Stimulated activated CD8-positive, alpha-beta memory T cell treated with anti-CD3 and anti-CD28 coated beads, Interleukin-2, amount 100 ng/mL, for 1 hour (primary cell): ENCODE measurements around the gene USP7.

Experiments
- DNase-seq, 2 donors: peaks; one replicate each; pipeline ENCODE4 v3.0.0-alpha.2; 2020; ENCODE audit warnings: low read depth in 2 of 2

USP7 gene

GRCh38 chr16:8952281-8952751 lies 11.4 kb downstream of the USP7 start:
- DNase-seq: no peak

- no peak for DNase-seq
Measured at GRCh38 chr16:8951447-8952280, 12.0 kb downstream of the USP7 start.

- no peak for DNase-seq
Measured at GRCh38 chr16:8950580-8951077, 13.1 kb downstream of the USP7 start.

- no peak for DNase-seq
Measured at GRCh38 chr16:8949536-8950418, 13.9 kb downstream of the USP7 start.

- DNase-seq: no peak
Measured at GRCh38 chr16:8948831-8949230, 14.9 kb downstream of the USP7 start.

GRCh38 chr16:8948069-8948593 lies 15.6 kb downstream of the USP7 start:
- DNase-seq: no peak

- no peak for DNase-seq
Measured at GRCh38 chr16:8946544-8946943, 17.2 kb downstream of the USP7 start.

GRCh38 chr16:8945626-8946296 lies 17.9 kb downstream of the USP7 start:
- DNase-seq: no peak

- no peak for DNase-seq
Measured at GRCh38 chr16:8943966-8944759, 19.5 kb downstream of the USP7 start.

- DNase-seq: no peak
Measured at GRCh38 chr16:8943001-8943763, 20.5 kb downstream of the USP7 start.

- no peak for DNase-seq
Measured at GRCh38 chr16:8941718-8942344, 21.9 kb downstream of the USP7 start.

GRCh38 chr16:8937803-8938202 lies 25.9 kb downstream of the USP7 start:
- DNase-seq: no peak

- DNase-seq: peak; percentile 51 to 58
Measured at GRCh38 chr16:8936421-8936820, 27.3 kb downstream of the USP7 start.

- DNase-seq: no peak
Measured at GRCh38 chr16:8935989-8936388, 27.7 kb downstream of the USP7 start.

- no peak for DNase-seq
Measured at GRCh38 chr16:8934601-8935000, 29.1 kb downstream of the USP7 start.

GRCh38 chr16:8931859-8932258 lies 31.8 kb downstream of the USP7 start:
- DNase-seq: peak in 1 of 2 donors; percentile 31

- no peak for DNase-seq
Measured at GRCh38 chr16:8929086-8929748, 34.5 kb downstream of the USP7 start.

- no peak for DNase-seq
Measured at GRCh38 chr16:8928467-8928957, 35.2 kb downstream of the USP7 start.

GRCh38 chr16:8926827-8927226 lies 36.9 kb downstream of the USP7 start:
- DNase-seq: no peak
